SK-N-SH (cell line): ENCODE data around the gene PRICKLE1. TPM values are rescaled to one million over a fixed set of nuclear protein-coding genes. Genes with fewer than 3 reads are reported as not detected.
A peak's percentile ranks its signal among the peaks of the same experiment; 100 is the strongest.

Source experiments
- CTCF ChIA-PET: fragments of 300-600, 350-600 bp; formaldehyde crosslinking; extraction: SDS; loops from one replicate; lab custom pipeline; 2021; lab: Yijun Ruan, JAX
- POLR2A ChIA-PET: fragments of 350-600 bp; sonication (Branson Sonifier 250); formaldehyde crosslinking; extraction: SDS; loops from one replicate; lab custom pipeline; 2020; ENCODE audit warnings: antibody characterized with exemption, inconsistent platforms; lab: Yijun Ruan, JAX
- DNase-seq: peaks from one replicate; pipeline ENCODE4 v3.0.0; 2012
- H2AFZ ChIP-seq: fragments of 200-600 bp; sonication (generic); 2 replicates; pipeline ENCODE4 v1.8.1; 2016; ENCODE audit warnings: antibody characterized with exemption, mild to moderate bottlenecking, low read depth
- H3F3A ChIP-seq: fragments of 200-600 bp; sonication (generic); replicated peaks from 2 replicates; pipeline ENCODE3; 2016; ENCODE audit warnings: antibody characterized with exemption, mild to moderate bottlenecking; ENCODE audit not compliant: insufficient read depth
- H3K27ac ChIP-seq, 2 experiments: fragments of 200-500 bp in 1 of 2; fragments of 200-600 bp in 1 of 2; sonication (Bioruptor generic) in 1 of 2; sonication (generic), shearing (Covaris generic) in 1 of 2; 2 replicates each; pipeline versions ENCODE4 v1.5.1 to v1.6.1; 2014 to 2016; ENCODE audit warnings: low read depth in 2 of 2, inconsistent platforms in 1 of 2, low read length in 1 of 2, mild to moderate bottlenecking in 1 of 2, mixed read lengths in 1 of 2
- H3K27me3 ChIP-seq: fragments of 200-600 bp; sonication (generic), shearing (Covaris generic); 2 replicates; pipeline ENCODE4 v1.6.1; 2016; ENCODE audit warnings: mixed run types; ENCODE audit not compliant: insufficient read depth
- H3K36me3 ChIP-seq, 2 experiments: fragments of 200-500 bp in 1 of 2; fragments of 200-600 bp in 1 of 2; sonication (Bioruptor generic) in 1 of 2; sonication (generic) in 1 of 2; replicated peaks in 1 of 2; 2 replicates each; pipeline versions ENCODE3 to v1.5.1; 2014 to 2016; ENCODE audit warnings: low read length in 1 of 2, mild to moderate bottlenecking in 1 of 2; ENCODE audit not compliant: insufficient read depth in 2 of 2, control insufficient read depth in 1 of 2
- H3K4me1 ChIP-seq, 2 experiments: fragments of 200-500 bp in 1 of 2; fragments of 200-600 bp in 1 of 2; sonication (Bioruptor generic) in 1 of 2; sonication (generic), shearing (Covaris generic) in 1 of 2; 2 replicates each; pipeline versions ENCODE4 v1.5.1 to v1.6.1; 2014 to 2016; ENCODE audit warnings: low read depth in 1 of 2, low read length in 1 of 2, mixed run types in 1 of 2; ENCODE audit not compliant: insufficient read depth in 2 of 2, control insufficient read depth in 1 of 2
- H3K4me2 ChIP-seq: fragments of 200-600 bp; sonication (generic), shearing (Covaris generic); 2 replicates; pipeline ENCODE4 v1.6.1; 2017; ENCODE audit warnings: mixed run types
- H3K4me3 ChIP-seq, 2 experiments: fragments of 200-500 bp in 1 of 2; fragments of 200-600 bp in 1 of 2; sonication (Bioruptor generic) in 1 of 2; sonication (generic), shearing (Covaris generic) in 1 of 2; 2 replicates each; pipeline versions ENCODE4 v1.5.1 to v1.8.1; 2014 to 2016; ENCODE audit warnings: low read depth in 2 of 2, inconsistent platforms in 1 of 2, low read length in 1 of 2, mild to moderate bottlenecking in 1 of 2, mixed read lengths in 1 of 2, moderate library complexity in 1 of 2
- H3K79me2 ChIP-seq: fragments of 200-600 bp; sonication (generic); 2 replicates; pipeline ENCODE4 v1.8.1; 2017; ENCODE audit warnings: mild to moderate bottlenecking; ENCODE audit not compliant: insufficient read depth
- H3K9ac ChIP-seq: fragments of 200-600 bp; sonication (generic); 2 replicates; pipeline ENCODE4 v1.6.1; 2017; ENCODE audit warnings: mixed run types
- H3K9me2 ChIP-seq: fragments of 200-600 bp; sonication (generic); 2 replicates; pipeline ENCODE4 v1.6.1; 2017; ENCODE audit warnings: mixed run types
- H3K9me3 ChIP-seq: fragments of 200-600 bp; sonication (generic); 2 replicates; pipeline ENCODE4 v1.6.1; 2017; ENCODE audit warnings: mixed run types, mild to moderate bottlenecking, moderate library complexity
- H4K20me1 ChIP-seq: fragments of 200-600 bp; sonication (generic); 2 replicates; pipeline ENCODE4 v1.6.1; 2017; ENCODE audit warnings: mild to moderate bottlenecking, mixed run types; ENCODE audit not compliant: insufficient read depth
- CHD2 ChIP-seq: fragments of 150-350 bp; IDR thresholded peaks from 2 replicates; pipeline ENCODE4 v1.6.1; 2018; ENCODE audit warnings: low read length; ENCODE audit not compliant: partially characterized antibody
- FOSL2 ChIP-seq: IDR thresholded peaks from 2 replicates; pipeline ENCODE4 v1.4.0; 2012; ENCODE audit warnings: low read depth, mild to moderate bottlenecking, moderate library complexity, borderline replicate concordance
- GATA2 ChIP-seq: sonication (generic); formaldehyde crosslinking; IDR thresholded peaks from 2 replicates; pipeline ENCODE4 v1.5.0; 2020; ENCODE audit warnings: mild to moderate bottlenecking, missing genetic modification reagents
- MXI1 ChIP-seq: IDR thresholded peaks from 2 replicates; pipeline ENCODE4 v1.6.1; 2012; ENCODE audit warnings: mild to moderate bottlenecking, low read depth, low read length, improper control_type of control experiment
- NFIC ChIP-seq: IDR thresholded peaks from 2 replicates; pipeline ENCODE4 v1.4.0; 2012; ENCODE audit warnings: borderline replicate concordance
- NRF1 ChIP-seq: IDR thresholded peaks from 2 replicates; pipeline ENCODE4 v1.6.1; 2012; ENCODE audit warnings: low read depth, mild to moderate bottlenecking, low read length
- RAD21 ChIP-seq: IDR thresholded peaks from 2 replicates; pipeline ENCODE4 v1.6.1; 2012; ENCODE audit warnings: mild to moderate bottlenecking, low read length
- RCOR1 ChIP-seq: fragments of 150-350 bp; IDR thresholded peaks from 2 replicates; pipeline ENCODE4 v1.6.1; 2017; ENCODE audit warnings: antibody characterized with exemption, low read length
- RFX5 ChIP-seq: IDR thresholded peaks from 2 replicates; pipeline ENCODE4 v1.6.1; 2012; ENCODE audit warnings: mild to moderate bottlenecking, improper control_type of control experiment, low read length
- SIN3A ChIP-seq: IDR thresholded peaks from 2 replicates; pipeline ENCODE4 v1.6.1; 2012; ENCODE audit warnings: low read depth, mild to moderate bottlenecking, low read length, moderate library complexity, borderline replicate concordance
- SMC3 ChIP-seq: IDR thresholded peaks from 2 replicates; pipeline ENCODE4 v1.6.1; 2012; ENCODE audit warnings: low read depth, low read length, improper control_type of control experiment
- TAF1 ChIP-seq: IDR thresholded peaks from 2 replicates; pipeline ENCODE4 v1.6.1; 2012; ENCODE audit warnings: low read depth, mild to moderate bottlenecking, low read length, moderate library complexity, borderline replicate concordance
- TCF12 ChIP-seq: IDR thresholded peaks from 2 replicates; pipeline ENCODE4 v1.4.0; 2012
- TEAD4 ChIP-seq: IDR thresholded peaks from 2 replicates; pipeline ENCODE4 v1.4.0; 2012; ENCODE audit warnings: mild to moderate bottlenecking, borderline replicate concordance; ENCODE audit not compliant: insufficient read depth
- YY1 ChIP-seq: IDR thresholded peaks from 2 replicates; pipeline ENCODE4 v1.4.0; 2012; ENCODE audit warnings: low read depth, mild to moderate bottlenecking
- WGBS: methylation state at CpG from one replicate; pipeline ENCODE4 v1.1.6; 2017; ENCODE audit warnings: low lambda C conversion rate; 5-methylcytosine and 5-hydroxymethylcytosine counted together
- polyA plus RNA-seq, 3 experiments: library from polyadenylated mRNA; depleted of rRNA; stranded (reverse); fragments of >200 nt; gene quantifications; 2 replicates each; pipeline ENCODE4 v1.2.3, GENCODE V29; 2012
- TF ChIP-seq, protein P1 (sequence below): IDR thresholded peaks from 2 replicates; pipeline ENCODE4; 2012
- TF ChIP-seq, protein P2 (sequence below): fragments of 150-350 bp; IDR thresholded peaks from 2 replicates; pipeline ENCODE4 v1.6.1; 2017; ENCODE audit warnings: antibody characterized with exemption, low read length, low read depth, borderline replicate concordance

The PRICKLE1 gene
- polyA plus RNA-seq, 1 of the 3 experiments (the other 2 are of a cell fraction): 1.2 TPM

DNA sequence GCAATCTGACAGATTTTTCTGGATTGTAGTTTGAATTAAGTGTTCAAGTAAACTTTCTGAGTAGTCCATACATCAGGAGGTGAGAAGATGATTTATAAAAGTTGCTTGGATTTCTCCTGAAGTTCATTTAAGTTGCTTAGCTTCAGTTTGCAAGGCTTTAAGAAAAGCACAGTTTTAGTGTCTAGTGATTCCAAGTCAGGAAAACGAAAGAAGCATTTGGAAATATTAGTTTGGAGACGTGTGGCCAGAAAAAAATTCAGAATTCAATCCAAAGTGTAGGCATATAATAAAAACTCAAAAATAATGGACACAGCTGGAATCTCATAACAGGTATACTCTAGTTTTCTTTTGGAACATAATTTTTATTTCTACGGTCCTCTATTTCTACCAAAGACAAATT is 25.5 kb upstream of the PRICKLE1 start:
- Histone ChIP-seq H3K27ac (no peak overlapping the region), H3K9ac (no peak overlapping the region), H3K9me3 (peaks cover 3% of the 10 kb centered on the region; the same call in 1 of the 2 replicates), H3K4me1 (no peaks in the 10 kb centered on the region), H3K4me3 (no peak overlapping the region), H3F3A (no peaks in the 10 kb centered on the region), H3K27me3 (no peaks in the 10 kb centered on the region), H3K9me2 (no peaks in the 10 kb centered on the region), H3K36me3 (no peaks in the 10 kb centered on the region), H3K79me2 (no peaks in the 10 kb centered on the region), H3K4me2 (no peak overlapping the region), H2AFZ (no peak overlapping the region), H4K20me1 (no peaks in the 10 kb centered on the region)
- CTCF ChIA-PET: no interaction called here
- 18% methylated on average over 3 of the region's 3 CpGs for WGBS
- no peak for DNase-seq
- no peak for TF ChIP-seq FOSL2
- TF ChIP-seq SIN3A: no peak
- TF ChIP-seq SMC3: no peak
- no peak for TF ChIP-seq NRF1
- POLR2A ChIA-PET: no interaction called here

DNA sequence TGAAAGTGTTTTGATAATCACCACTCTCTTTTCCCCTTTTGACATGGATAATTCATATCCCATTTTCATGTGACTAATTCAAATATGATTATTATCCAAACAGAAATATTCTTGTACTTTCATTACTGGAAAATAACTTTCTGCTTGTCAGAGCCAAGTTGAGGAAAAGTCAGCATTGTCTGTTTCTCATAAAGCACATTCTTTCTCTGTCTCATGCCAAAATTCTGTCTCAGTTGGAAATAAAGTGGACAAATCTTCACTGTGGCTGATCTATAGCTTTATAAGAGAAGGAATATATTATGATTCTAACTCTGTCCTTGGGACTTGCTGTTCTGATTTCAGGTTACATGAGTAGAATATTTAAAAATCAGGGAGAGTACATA is 22.7 kb upstream of the PRICKLE1 start:
- H3K9me3 ChIP-seq: peaks cover 3% of the 10 kb centered on the region; the same call in 1 of the 2 replicates
- H3K4me2 ChIP-seq: no peak overlapping the region
- no peak overlapping the region for H2AFZ ChIP-seq
- H3K27ac ChIP-seq: no peak overlapping the region
- H3K36me3 ChIP-seq: no peaks in the 10 kb centered on the region
- CTCF ChIA-PET: no interaction called here
- DNase-seq: no peak
- TF ChIP-seq GATA2 (CRISPR knock-in tag) (no peak), RFX5 (no peak), CHD2 (no peak), RAD21 (no peak), MXI1 (no peak), TEAD4 (no peak), NFIC (peak; percentile 48; the same call in 1 of the 2 replicates), RCOR1 (no peak), TAF1 (no peak), TCF12 (peak; percentile 49), YY1 (no peak)
- TF ChIP-seq, protein P1, sequence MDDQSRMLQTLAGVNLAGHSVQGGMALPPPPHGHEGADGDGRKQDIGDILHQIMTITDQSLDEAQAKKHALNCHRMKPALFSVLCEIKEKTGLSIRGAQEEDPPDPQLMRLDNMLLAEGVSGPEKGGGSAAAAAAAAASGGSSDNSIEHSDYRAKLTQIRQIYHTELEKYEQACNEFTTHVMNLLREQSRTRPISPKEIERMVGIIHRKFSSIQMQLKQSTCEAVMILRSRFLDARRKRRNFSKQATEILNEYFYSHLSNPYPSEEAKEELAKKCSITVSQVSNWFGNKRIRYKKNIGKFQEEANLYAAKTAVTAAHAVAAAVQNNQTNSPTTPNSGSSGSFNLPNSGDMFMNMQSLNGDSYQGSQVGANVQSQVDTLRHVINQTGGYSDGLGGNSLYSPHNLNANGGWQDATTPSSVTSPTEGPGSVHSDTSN: 0 out of 2 replicates have a peak, but pooled peaks have one; percentile 33
- TF ChIP-seq, protein P2, sequence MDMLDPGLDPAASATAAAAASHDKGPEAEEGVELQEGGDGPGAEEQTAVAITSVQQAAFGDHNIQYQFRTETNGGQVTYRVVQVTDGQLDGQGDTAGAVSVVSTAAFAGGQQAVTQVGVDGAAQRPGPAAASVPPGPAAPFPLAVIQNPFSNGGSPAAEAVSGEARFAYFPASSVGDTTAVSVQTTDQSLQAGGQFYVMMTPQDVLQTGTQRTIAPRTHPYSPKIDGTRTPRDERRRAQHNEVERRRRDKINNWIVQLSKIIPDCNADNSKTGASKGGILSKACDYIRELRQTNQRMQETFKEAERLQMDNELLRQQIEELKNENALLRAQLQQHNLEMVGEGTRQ: no peak
- H4K20me1 ChIP-seq: no peaks in the 10 kb centered on the region
- no peaks in the 10 kb centered on the region for H3K9me2 ChIP-seq
- no peaks in the 10 kb centered on the region for H3K27me3 ChIP-seq
- H3F3A ChIP-seq: no peaks in the 10 kb centered on the region
- no peaks in the 10 kb centered on the region for H3K4me1 ChIP-seq
- POLR2A ChIA-PET: no interaction called here
- no peaks in the 10 kb centered on the region for H3K79me2 ChIP-seq
- H3K4me3 ChIP-seq: no peak overlapping the region
- H3K9ac ChIP-seq: no peak overlapping the region
